IMR-90 (cell line): Measurements from ENCODE around the gene TBC1D16. TPM values are rescaled to one million over a fixed set of nuclear protein-coding genes. Genes with fewer than 3 reads are reported as not detected.

ENCODE experiments used
- ATAC-seq: fragments of 200-7000 bp; cut with Tn5 transposase; 2 replicates; pipeline ENCODE4 v1.9.1; 2020; ENCODE audit warnings: low read depth, mild to moderate bottlenecking, moderate library complexity
- BruUV-seq: library from RNA; stranded (reverse); fragments of 400-500 nt; replicated peaks from 2 replicates; lab custom pipeline; 2021; lab: Mats Ljungman, UMichigan
- CTCF ChIA-PET: fragments of 300-600 bp; formaldehyde crosslinking; extraction: SDS; loops from one replicate; lab custom pipeline; 2021; ENCODE audit warnings: antibody characterized with exemption; lab: Yijun Ruan, JAX
- POLR2A ChIA-PET: fragments of 300-600 bp; sonication (Branson Sonifier 250); formaldehyde crosslinking; loops from one replicate; lab custom pipeline; 2022; ENCODE audit warnings: antibody characterized with exemption; ENCODE audit not compliant: unreplicated experiment; lab: Charles Lee
- DNase-seq: peaks from one replicate; pipeline ENCODE4 v3.0.0; 2013
- H2AFZ ChIP-seq: replicated peaks from 2 replicates; pipeline ENCODE3; 2013; ENCODE audit warnings: low read length, mild to moderate bottlenecking; ENCODE audit not compliant: poor library complexity
- H2AK5ac ChIP-seq: 2 replicates; pipeline ENCODE4 v1.6.1; 2013; ENCODE audit warnings: low read depth, low read length, inconsistent platforms
- H2AK9ac ChIP-seq: replicated peaks from 2 replicates; pipeline ENCODE3; 2013; ENCODE audit warnings: mild to moderate bottlenecking, low read depth, low read length, moderate library complexity; ENCODE audit not compliant: poor library complexity
- H2BK120ac ChIP-seq: 2 replicates; pipeline ENCODE4 v1.6.1; 2013; ENCODE audit warnings: low read depth, low read length, inconsistent platforms
- H2BK15ac ChIP-seq: 3 replicates; pipeline ENCODE4 v1.6.1; 2013; ENCODE audit warnings: low read depth, low read length, inconsistent platforms
- H2BK20ac ChIP-seq: 2 replicates; pipeline ENCODE4 v1.6.1; 2013; ENCODE audit warnings: low read depth, mild to moderate bottlenecking, inconsistent platforms, low read length, moderate library complexity
- H2BK5ac ChIP-seq: 2 replicates; pipeline ENCODE4 v1.6.1; 2013; ENCODE audit warnings: mild to moderate bottlenecking, low read depth, low read length, inconsistent platforms; ENCODE audit not compliant: poor library complexity, severe bottlenecking
- H3K14ac ChIP-seq: replicated peaks from 2 replicates; pipeline ENCODE4 v1.6.1; 2013; ENCODE audit warnings: low read depth, low read length, inconsistent platforms
- H3K18ac ChIP-seq: 2 replicates; pipeline ENCODE4 v1.6.1; 2013; ENCODE audit warnings: low read depth, low read length, control low read depth
- H3K23ac ChIP-seq: 2 replicates; pipeline ENCODE4 v1.6.1; 2013; ENCODE audit warnings: low read depth, low read length, inconsistent platforms
- H3K27ac ChIP-seq: 2 replicates; pipeline ENCODE4 v1.5.1; 2013; ENCODE audit warnings: mild to moderate bottlenecking, control low read depth, low read length; ENCODE audit not compliant: insufficient read depth
- H3K27me3 ChIP-seq: 2 replicates; pipeline ENCODE4 v1.6.1; 2013; ENCODE audit warnings: low read length; ENCODE audit not compliant: control insufficient read depth, insufficient read depth
- H3K36me3 ChIP-seq: 2 replicates; pipeline ENCODE4 v1.6.1; 2013; ENCODE audit warnings: low read length, mixed read lengths; ENCODE audit not compliant: control insufficient read depth, insufficient read depth
- H3K4ac ChIP-seq: 2 replicates; pipeline ENCODE4 v1.6.1; 2013; ENCODE audit warnings: low read depth, low read length, inconsistent platforms
- H3K4me1 ChIP-seq: 2 replicates; pipeline ENCODE4 v1.6.1; 2013; ENCODE audit warnings: low read length, mixed read lengths; ENCODE audit not compliant: control insufficient read depth, insufficient read depth
- H3K4me2 ChIP-seq: 2 replicates; pipeline ENCODE4 v1.6.1; 2013; ENCODE audit warnings: low read depth, mild to moderate bottlenecking, control low read depth, low read length, moderate library complexity
- H3K4me3 ChIP-seq: 2 replicates; pipeline ENCODE4 v1.5.1; 2013; ENCODE audit warnings: low read depth, mild to moderate bottlenecking, control low read depth, low read length, moderate library complexity; ENCODE audit not compliant: insufficient read depth
- H3K56ac ChIP-seq: 2 replicates; pipeline ENCODE4 v1.6.1; 2013; ENCODE audit warnings: low read length, inconsistent platforms; ENCODE audit not compliant: insufficient read depth; ENCODE audit errors: extremely low read depth
- H3K79me1 ChIP-seq, 2 experiments: 2 replicates each; pipeline ENCODE4 v1.6.1; 2013; ENCODE audit warnings: low read length in 2 of 2, inconsistent platforms in 1 of 2, low read depth in 1 of 2
- H3K9ac ChIP-seq: 2 replicates; pipeline ENCODE4 v1.6.1; 2013; ENCODE audit warnings: low read depth, low read length, control low read depth
- H3K9me1 ChIP-seq: 2 replicates; pipeline ENCODE4 v1.6.1; 2013; ENCODE audit warnings: low read length, inconsistent platforms; ENCODE audit not compliant: insufficient read depth
- H3K9me3 ChIP-seq: 2 replicates; pipeline ENCODE4 v1.6.1; 2013; ENCODE audit warnings: low read length; ENCODE audit not compliant: control insufficient read depth, insufficient read depth
- H4K20me1 ChIP-seq: 2 replicates; pipeline ENCODE4 v1.6.1; 2013; ENCODE audit warnings: low read length, inconsistent platforms; ENCODE audit not compliant: insufficient read depth
- H4K5ac ChIP-seq: 2 replicates; pipeline ENCODE4 v1.6.1; 2013; ENCODE audit warnings: mild to moderate bottlenecking, low read depth, low read length, control low read depth
- H4K8ac ChIP-seq, 2 experiments: 2 replicates each; pipeline ENCODE4 v1.6.1; 2013; ENCODE audit warnings: low read depth in 2 of 2, low read length in 2 of 2, control low read depth in 1 of 2, inconsistent platforms in 1 of 2
- H4K91ac ChIP-seq: 2 replicates; pipeline ENCODE4 v1.6.1; 2013; ENCODE audit warnings: low read depth, low read length, inconsistent platforms; ENCODE audit not compliant: insufficient read depth
- BHLHE40 ChIP-seq: fragments of 150-350 bp; IDR thresholded peaks from 2 replicates; pipeline ENCODE4 v1.6.1; 2016; ENCODE audit warnings: mild to moderate bottlenecking, low read depth, low read length
- RCOR1 ChIP-seq: IDR thresholded peaks from 2 replicates; pipeline ENCODE4 v1.6.1; 2012; ENCODE audit warnings: mild to moderate bottlenecking, low read length, improper control_type of control experiment; ENCODE audit not compliant: insufficient replicate concordance
- WGBS, 2 experiments: methylation state at CpG; one replicate each; pipeline versions ENCODE4 v1.1.5 to v1.1.7; 2013; ENCODE audit warnings: missing lambda C conversion rate in 2 of 2; ENCODE audit not compliant: insufficient read length in 1 of 2; ENCODE audit errors: extremely low coverage in 2 of 2; 5-methylcytosine and 5-hydroxymethylcytosine counted together
- dilution Hi-C: fragments of 300-500 bp; cut with HindIII; formaldehyde crosslinking; loops from one replicate; pipeline ENCODE4 v1.14.3; 2018; ENCODE audit warnings: low sequenced_read_pairs; ENCODE audit not compliant: unreplicated experiment
- in situ Hi-C: fragments of 300-500 bp; cut with MboI; formaldehyde crosslinking; loops from 3 replicates; pipeline ENCODE4 v1.14.3; 2019; ENCODE audit warnings: low sequenced_read_pairs, inconsistent platforms, mixed read lengths
- intact Hi-C: fragments of 100-400 bp; cut with micrococcal nuclease; formaldehyde crosslinking; loops from 2 replicates; pipeline ENCODE4 v1.10.0; 2022
- polyA plus RNA-seq, 3 experiments: library from polyadenylated mRNA; depleted of rRNA; stranded (reverse); fragments of >200 nt; gene quantifications; 2 replicates each; pipeline ENCODE4 v1.2.3, GENCODE V29; 2012; ENCODE audit warnings: low replicate concordance in 1 of 3
- total RNA-seq: library from RNA; depleted of rRNA; stranded (reverse); fragments of >200 nt; gene quantifications from 2 replicates; pipeline ENCODE4 v1.2.3, GENCODE V29; 2012

TBC1D16 gene
- total and polyA plus RNA-seq, 2 of the 4 experiments (the other 2 are of a cell fraction) = 10.1 to 16.7 TPM

- no TSS peak for BruUV-seq
- CTCF ChIA-PET = no interaction called here
- no peak overlapping the region for H3K4me3 ChIP-seq
- no peak overlapping the region for H4K91ac ChIP-seq
- TF ChIP-seq RCOR1 = no peak
- TF ChIP-seq BHLHE40 = no peak
- no peaks in the 10 kb centered on the region for H3K9me3 ChIP-seq
- H3K36me3 ChIP-seq = peaks cover 6% of the 10 kb centered on the region; the same call in 1 of the 2 replicates
- H2BK5ac ChIP-seq = no peak overlapping the region
- peaks cover 8 to 9% of the 10 kb centered on the region in 2 experiments; a peak in 3 of 4 replicates for H3K79me1 ChIP-seq
- no peaks in the 10 kb centered on the region for H4K20me1 ChIP-seq
- ATAC-seq (no peak), DNase-seq (no peak)
- no peak overlapping the region for H4K5ac ChIP-seq
- no peak overlapping the region for H2AK5ac ChIP-seq
- dilution Hi-C loops (no loop called here), in situ Hi-C loops (no loop called here), intact Hi-C loops (no loop called here)
- 0 out of 2 replicates have a peak, but pooled peaks cover 3% of the 10 kb centered on the region for H3K9me1 ChIP-seq
- H3K18ac ChIP-seq = no peak overlapping the region
- no peak overlapping the region for H2BK20ac ChIP-seq
- H3K4me1 ChIP-seq = no peaks in the 10 kb centered on the region
- H2AK9ac ChIP-seq = no peak overlapping the region
- H3K4ac ChIP-seq = no peak overlapping the region
- POLR2A ChIA-PET = no interaction called here
- H2AFZ ChIP-seq = no peak overlapping the region
- H3K27me3 ChIP-seq = no peaks in the 10 kb centered on the region
- H3K56ac ChIP-seq = no peak overlapping the region
- no peak overlapping the region for H4K8ac ChIP-seq
- H3K23ac ChIP-seq = no peak overlapping the region
- H2BK120ac ChIP-seq = no peak overlapping the region
- WGBS, 2 experiments = no CpG with 5 or more reads among the region's 5 CpGs
- no peak overlapping the region for H3K27ac ChIP-seq
- H3K4me2 ChIP-seq = no peak overlapping the region
- H3K14ac ChIP-seq = no peak overlapping the region
- no peak overlapping the region for H2BK15ac ChIP-seq
- no peak overlapping the region for H3K9ac ChIP-seq
These were observed 67.6 kb downstream of the TBC1D16 start for GRCh38 chr17:79968116-79968515.
